Measurements from ENCODE around the gene NTF3. TPM values are rescaled to one million over a fixed set of nuclear protein-coding genes. Genes with fewer than 3 reads are reported as not detected.

NTF3 gene
- total and polyA plus RNA-seq, 2 of the 8 experiments (the other 6 are each of a cell fraction or from before 2014, with no cell fraction given), result 1.4 to 2.3 TPM

DNA sequence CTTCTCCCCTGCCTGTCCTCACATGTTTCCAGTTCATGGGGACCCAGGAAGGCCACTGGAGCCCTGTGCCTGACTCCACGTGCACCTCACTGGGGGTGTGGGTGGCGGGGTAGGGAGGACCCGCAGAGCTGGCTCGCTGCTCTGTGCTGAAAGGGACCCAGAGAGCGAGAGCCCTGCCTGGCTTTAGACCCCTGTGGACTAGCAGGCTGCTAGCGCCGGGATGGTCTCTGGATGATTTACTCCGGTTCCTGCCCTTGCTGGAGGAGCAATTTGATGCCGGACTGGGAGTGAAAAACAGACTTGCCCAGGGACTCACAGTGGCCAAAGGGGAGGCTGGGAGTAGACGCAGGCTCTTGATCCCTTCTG lies 49.0 kb downstream of the NTF3 start:
- Histone ChIP-seq H3K4me1 (replicated peaks in 1 of 4; ENCODE audit: control insufficient read depth in 3 of 4, insufficient read depth in 4 of 4, low read length in 3 of 4) (peaks cover 3 to 18% (median 11%) of the 10 kb centered on the region in 4 experiments; a peak in 6 of 7 replicates), H4K20me1 (replicated peaks in 1 of 2; ENCODE audit: control insufficient read depth in 1 of 2, insufficient read depth in 2 of 2, low read length in 2 of 2) (no peaks in the 10 kb centered on the region), H4K5ac (ENCODE audit: insufficient read length, low read depth, low read length) (peak overlapping the region; percentile 58), H2AK5ac (ENCODE audit: low read depth, low read length) (0 out of 2 replicates have a peak overlapping the region, but pooled peaks have one; percentile 91), H3K18ac (ENCODE audit: extremely low read depth, low read length) (peak overlapping the region; percentile 85), H3K79me1 (ENCODE audit: low read depth, low read length) (no peaks in the 10 kb centered on the region), H2BK15ac (ENCODE audit: low read length) (0 out of 2 replicates have a peak overlapping the region, but pooled peaks have one; percentile 6), H3K4ac (replicated peaks; ENCODE audit: insufficient read length, low read depth, low read length) (no peak overlapping the region), H3K23ac (ENCODE audit: insufficient read length) (no peak overlapping the region), H3K9ac (replicated peaks in 1 of 4; ENCODE audit: extremely low read depth in 1 of 4, low read depth in 3 of 4, low read length in 3 of 4) (peak overlapping the region in 3 of 4 experiments; percentile 14 to 52 (median 27); a peak in 4 of 7 replicates), H3K36me3 (ENCODE audit: control insufficient read depth in 2 of 4, insufficient read depth in 4 of 4, low read length in 3 of 4) (no peaks in the 10 kb centered on the region; a peak in 1 of 8 replicates), H2BK5ac (ENCODE audit: low read depth, low read length) (peak overlapping the region; percentile 60), H3K23me2 (ENCODE audit: low read depth, low read length) (peaks cover 9% of the 10 kb centered on the region), H3K4me2 (ENCODE audit: insufficient read depth in 1 of 2, low read depth in 2 of 2, low read length in 2 of 2) (peak overlapping the region; percentile 88 to 94), H4K91ac (replicated peaks; ENCODE audit: insufficient read length, low read length) (peak overlapping the region; percentile 76), H3K4me3 (ENCODE audit: extremely low read depth in 1 of 4, insufficient read depth in 2 of 4, low read depth in 3 of 4, low read length in 4 of 4) (peak overlapping the region; percentile 16 to 55 (median 35)), H2BK120ac (replicated peaks; ENCODE audit: low read depth, low read length) (no peak overlapping the region), H2BK20ac (ENCODE audit: low read length) (no peak overlapping the region), H2AFZ (ENCODE audit: low read length) (0 out of 2 replicates have a peak overlapping the region, but pooled peaks have one; percentile 0), H4K8ac (ENCODE audit: extremely low read depth, insufficient read depth, low read length) (peak overlapping the region; percentile 35; the same call in 1 of the 2 replicates), H2BK12ac (ENCODE audit: low read depth, low read length) (peak overlapping the region; percentile 64), H3K9me3 (ENCODE audit: insufficient read depth in 2 of 2, low read depth in 1 of 2, low read length in 1 of 2) (no peaks in the 10 kb centered on the region), H3K79me2 (ENCODE audit: control insufficient read depth in 1 of 2, insufficient read depth in 2 of 2, low read length in 2 of 2) (no peaks in the 10 kb centered on the region), H3K27me3 (replicated peaks in 1 of 4; ENCODE audit: control insufficient read depth in 3 of 4, extremely low read depth in 1 of 4, insufficient read depth in 3 of 4, low read length in 3 of 4) (peaks cover 0 to 6% (median 0%) of the 10 kb centered on the region in 4 experiments; a peak in 4 of 7 replicates), H3K14ac (ENCODE audit: insufficient read length) (peak overlapping the region; percentile 94), H3K56ac (replicated peaks; ENCODE audit: insufficient read length, low read depth, low read length) (peak overlapping the region; percentile 89), H3K27ac (ENCODE audit: low read depth, low read length) (no peak overlapping the region)
- POLR2A ChIA-PET (ENCODE audit: partially characterized antibody), result interaction anchor here (1.4 kb wide), 1 partner anchor 11 kb away, joined by 4 read pairs; no protein-coding TSS in a partner anchor
- CTCF ChIA-PET (ENCODE audit: partially characterized antibody), result interaction anchor here (0.8 to 2.8 kb wide), 4 partner anchors 12 to 167 kb away, joined by 3 to 13 read pairs (median 4); no protein-coding TSS in a partner anchor
- peak in 1 of 2 experiments; percentile 59 for DNase-seq (ENCODE audit: low read depth in 1 of 2, low spot score in 2 of 2)
- WGBS, 2 experiments (ENCODE audit: extremely low coverage in 1 of 2, insufficient coverage in 1 of 2, insufficient read length in 1 of 2, insufficient replicate concordance in 2 of 2, low coverage in 1 of 2, low lambda C conversion rate in 2 of 2, missing lambda C conversion rate in 1 of 2), result 18% methylated on average over 10 of the region's 10 CpGs; no CpG with 5 or more reads in 1 of the 2 experiments
- peak; percentile 32 for FAIRE-seq
- TF ChIP-seq BCL11A (IDR thresholded peaks at IDR 0.05; ENCODE audit: low read depth in 2 of 2, low read length in 2 of 2), result no peak
- TF ChIP-seq NRF1 (IDR thresholded peaks at IDR 0.05; ENCODE audit: low read depth, low read length), result no peak
- peak; percentile 17; the same call in 1 of the 2 replicates for TF ChIP-seq TAF1 (IDR thresholded peaks at IDR 0.05; ENCODE audit: low read depth, low read length)
- no peak for TF ChIP-seq TEAD4 (IDR thresholded peaks at IDR 0.05; ENCODE audit: low read depth, low read length)
